GM21825 (cell line): ENCODE measurements around the gene CADM4.
"Not testable (repeated sequence)": the region's sequence is repeated elsewhere in the genome, so short reads cannot be mapped to it uniquely, and the experiment has no call there.

Source experiments
- ATAC-seq: cut with Tn5 transposase; IDR thresholded peaks from one replicate; pipeline ENCODE4 v1.9.1; 2021; ENCODE audit warnings: mild to moderate bottlenecking, moderate library complexity; ENCODE audit not compliant: unreplicated experiment

The CADM4 gene

GRCh38 chr19:43589678-43590077 is 50.0 kb downstream of the CADM4 start:
- ATAC-seq: no peak

GRCh38 chr19:43589277-43589676 is 50.4 kb downstream of the CADM4 start:
- ATAC-seq: no peak

GRCh38 chr19:43587029-43587428 is 52.6 kb downstream of the CADM4 start:
- ATAC-seq: not testable (repeated sequence)

- ATAC-seq: no peak
Observed at GRCh38 chr19:43586346-43586745, 53.3 kb downstream of the CADM4 start.

- ATAC-seq: no peak
Observed at GRCh38 chr19:43584484-43584883, 55.2 kb downstream of the CADM4 start.

GRCh38 chr19:43582495-43582894 is 57.2 kb downstream of the CADM4 start:
- no peak for ATAC-seq

- ATAC-seq: no peak
Observed at GRCh38 chr19:43581467-43581866, 58.2 kb downstream of the CADM4 start.

- no peak for ATAC-seq
Observed at GRCh38 chr19:43578787-43579186, 60.9 kb downstream of the CADM4 start.

- ATAC-seq: no peak
Observed at GRCh38 chr19:43575955-43576878, 63.4 kb downstream of the CADM4 start.

GRCh38 chr19:43575156-43575950 is 64.3 kb downstream of the CADM4 start, which contains the start of the genes PINLYP and XRCC1:
TSS of gene PINLYP (plus strand) at chr19:43575801. CDS start at chr19:43577192, 1,391 bp downstream.
TSS of gene XRCC1 (minus strand) at chr19:43575527. CDS start at chr19:43575458, 69 bp downstream.
- peak; percentile 92 for ATAC-seq

GRCh38 chr19:43574424-43575155 is 65.1 kb downstream of the CADM4 start:
- ATAC-seq: no peak
